GM21390 (cell line): Measurements from ENCODE around the gene HIGD1A.
"Not testable (repeated sequence)": the region's sequence is repeated elsewhere in the genome, so short reads cannot be mapped to it uniquely, and the experiment has no call there.

Experiments used
- ATAC-seq: cut with Tn5 transposase; IDR thresholded peaks from one replicate; pipeline ENCODE4 v1.9.1; 2021; ENCODE audit not compliant: unreplicated experiment

HIGD1A gene

GRCh38 chr3:42829628-42830436 is 25.5 kb upstream of the HIGD1A start:
- ATAC-seq = no peak

DNA sequence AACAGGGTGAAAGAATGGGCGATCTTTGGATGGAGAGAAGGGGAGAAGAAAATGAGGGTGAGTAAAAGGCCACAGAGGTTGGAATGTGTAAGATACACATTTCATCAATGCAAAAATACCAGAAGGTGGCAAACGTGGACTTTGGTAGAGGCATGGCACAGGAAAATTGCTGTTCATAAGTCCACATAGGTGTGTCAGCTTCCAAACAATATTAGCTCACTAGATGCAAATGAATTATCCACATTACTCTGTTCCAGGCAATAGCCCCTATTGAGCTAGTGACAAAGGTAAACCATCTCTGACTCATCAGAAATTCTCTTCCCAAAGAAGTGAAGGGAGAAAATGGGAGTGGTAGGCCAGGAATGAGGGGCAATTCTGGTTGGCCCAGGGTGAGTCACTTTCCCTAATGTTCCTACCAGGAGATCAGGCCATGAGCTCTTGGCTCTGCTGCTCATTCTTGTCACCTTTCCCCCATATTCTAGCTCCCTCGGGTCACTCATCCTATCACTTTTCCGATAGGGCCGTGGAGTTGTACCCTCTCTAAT is 24.9 kb upstream of the HIGD1A start:
- ATAC-seq = no peak

DNA sequence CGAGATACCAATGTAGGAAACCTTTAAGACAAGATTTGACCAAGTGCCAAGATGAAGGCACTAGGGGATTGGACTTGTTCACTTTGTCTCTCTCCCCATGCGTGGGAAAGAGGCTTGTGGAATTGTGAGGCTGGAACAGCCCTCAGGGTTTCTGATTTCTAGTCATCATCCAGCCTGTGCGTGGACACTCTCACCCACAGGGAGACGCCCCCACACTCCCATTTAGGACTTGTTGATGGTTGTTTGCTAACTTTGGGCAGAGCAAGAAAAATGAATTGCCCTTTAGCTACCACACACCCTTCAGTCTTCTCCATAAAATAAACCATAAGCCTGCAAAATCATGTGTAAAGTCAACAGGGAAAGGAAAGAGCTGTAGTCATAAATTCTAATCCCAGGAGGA is 23.4 kb upstream of the HIGD1A start:
- no peak for ATAC-seq

DNA sequence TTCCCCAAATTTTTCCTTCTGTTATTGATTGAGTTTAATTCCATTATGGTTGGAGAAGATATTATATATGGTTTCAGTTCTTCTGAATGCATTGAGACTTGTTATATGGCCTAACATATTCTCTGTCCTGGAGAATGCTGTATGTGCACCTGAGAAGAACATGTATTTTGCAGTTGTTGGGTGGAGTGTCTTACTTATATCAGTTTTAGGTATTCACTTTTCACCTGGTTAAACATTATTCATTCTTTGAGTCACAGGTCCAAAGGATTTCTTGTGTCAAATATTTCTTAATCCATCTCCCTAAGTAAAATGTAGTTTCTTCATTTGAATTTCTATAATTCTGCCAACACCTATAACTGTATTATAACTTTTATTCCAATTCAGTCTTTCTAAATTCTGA is 22.7 kb upstream of the HIGD1A start:
- no peak for ATAC-seq

- no peak for ATAC-seq
Measured at GRCh38 chr3:42826141-42826540, 21.9 kb upstream of the HIGD1A start.

DNA sequence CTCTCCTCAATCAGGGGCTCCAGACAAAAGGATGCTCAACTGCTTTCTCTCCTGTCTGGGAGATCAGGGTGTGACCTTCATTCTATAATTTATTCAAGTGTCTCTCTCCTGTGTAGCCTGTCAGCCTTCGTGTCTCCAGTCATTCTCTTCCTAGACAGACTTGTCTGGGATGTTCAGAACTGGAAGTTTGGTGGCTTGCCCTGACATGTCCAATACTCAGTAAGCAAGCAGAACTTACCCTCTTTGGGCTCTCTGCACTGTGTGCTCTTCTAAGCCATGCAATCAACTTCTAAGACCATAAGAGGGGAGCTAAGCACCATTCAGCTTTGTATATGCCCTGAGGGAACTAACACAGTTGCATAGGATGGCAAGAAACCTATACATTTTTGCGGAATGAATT is 19.1 kb upstream of the HIGD1A start:
- ATAC-seq = no peak

DNA sequence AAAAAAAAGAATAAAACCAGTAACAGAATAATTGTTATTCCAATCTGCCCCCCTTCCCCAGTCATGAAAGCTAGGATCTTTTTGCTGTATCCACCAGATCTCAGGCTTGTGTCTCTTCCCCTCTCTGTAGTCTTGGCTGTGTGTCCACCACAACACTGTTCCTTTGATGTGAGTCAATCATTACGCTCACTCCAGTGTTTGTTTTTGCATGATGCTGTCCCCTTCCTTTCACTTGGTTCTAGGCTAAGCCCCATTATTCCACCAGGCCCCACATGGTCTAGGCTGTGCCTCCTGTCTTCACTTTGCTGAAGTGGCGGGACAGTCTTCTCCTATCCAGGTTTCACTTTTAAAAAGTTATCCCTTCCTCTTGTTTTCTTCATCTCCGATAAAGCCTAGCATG is 18.5 kb upstream of the HIGD1A start:
- ATAC-seq = no peak

DNA sequence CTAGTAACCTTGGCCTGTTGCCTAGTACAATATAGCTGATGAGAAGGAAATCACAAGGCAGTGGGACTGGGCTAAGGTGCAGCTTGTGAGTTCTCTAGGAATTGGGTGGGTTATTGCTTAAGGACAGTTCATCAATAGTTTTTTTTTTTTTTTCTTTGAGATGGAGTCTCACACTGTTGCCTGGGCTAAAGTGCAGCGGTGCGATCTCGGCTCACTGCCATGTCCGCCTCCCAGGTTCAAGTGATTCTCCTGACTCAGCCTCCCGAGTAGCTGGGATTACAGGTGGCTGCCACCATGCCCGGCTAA is 16.4 kb upstream of the HIGD1A start:
- ATAC-seq = no peak

- no peak for ATAC-seq
Measured at GRCh38 chr3:42819351-42819965, 15.2 kb upstream of the HIGD1A start.

DNA sequence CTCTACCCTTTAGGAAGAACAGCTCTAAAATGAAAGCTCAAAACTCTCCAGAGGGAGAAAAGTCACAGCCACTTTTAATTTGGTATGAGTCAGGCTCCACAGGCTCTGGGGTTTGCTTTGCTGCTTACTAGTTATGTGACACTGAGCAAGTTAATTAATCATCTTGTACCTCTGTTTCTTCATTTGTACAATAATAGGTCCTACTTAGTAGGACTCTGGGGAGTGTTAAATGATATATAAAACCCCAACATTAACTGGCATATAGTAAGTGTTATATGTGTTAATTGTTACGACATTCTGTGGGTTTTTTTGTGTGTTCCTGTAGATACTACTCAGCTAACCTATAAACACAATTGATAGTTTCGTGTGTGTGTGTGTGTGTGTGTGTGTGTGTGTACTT is 11.5 kb upstream of the HIGD1A start:
- no peak for ATAC-seq

GRCh38 chr3:42814914-42815507 is 10.7 kb upstream of the HIGD1A start:
- ATAC-seq = no peak

DNA sequence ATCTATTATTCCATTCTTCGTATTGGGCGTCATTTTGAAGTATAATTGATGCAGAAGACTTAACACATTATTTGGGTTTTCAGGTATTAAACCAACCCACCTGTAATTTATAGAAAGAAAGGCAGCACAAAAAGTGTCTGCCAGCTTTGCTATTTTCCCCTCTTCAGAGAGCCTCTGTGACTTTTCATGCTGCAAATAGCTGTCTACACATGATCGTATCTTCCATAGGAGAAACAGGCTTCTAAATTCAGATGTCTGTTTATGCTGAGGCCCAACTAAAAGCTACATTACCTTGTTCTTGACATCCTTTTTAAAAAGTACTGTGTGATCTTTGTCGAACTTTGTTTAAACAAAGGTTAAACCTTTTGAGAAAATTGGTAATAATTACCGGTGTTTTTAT is 10.0 kb upstream of the HIGD1A start:
- ATAC-seq = no peak

DNA sequence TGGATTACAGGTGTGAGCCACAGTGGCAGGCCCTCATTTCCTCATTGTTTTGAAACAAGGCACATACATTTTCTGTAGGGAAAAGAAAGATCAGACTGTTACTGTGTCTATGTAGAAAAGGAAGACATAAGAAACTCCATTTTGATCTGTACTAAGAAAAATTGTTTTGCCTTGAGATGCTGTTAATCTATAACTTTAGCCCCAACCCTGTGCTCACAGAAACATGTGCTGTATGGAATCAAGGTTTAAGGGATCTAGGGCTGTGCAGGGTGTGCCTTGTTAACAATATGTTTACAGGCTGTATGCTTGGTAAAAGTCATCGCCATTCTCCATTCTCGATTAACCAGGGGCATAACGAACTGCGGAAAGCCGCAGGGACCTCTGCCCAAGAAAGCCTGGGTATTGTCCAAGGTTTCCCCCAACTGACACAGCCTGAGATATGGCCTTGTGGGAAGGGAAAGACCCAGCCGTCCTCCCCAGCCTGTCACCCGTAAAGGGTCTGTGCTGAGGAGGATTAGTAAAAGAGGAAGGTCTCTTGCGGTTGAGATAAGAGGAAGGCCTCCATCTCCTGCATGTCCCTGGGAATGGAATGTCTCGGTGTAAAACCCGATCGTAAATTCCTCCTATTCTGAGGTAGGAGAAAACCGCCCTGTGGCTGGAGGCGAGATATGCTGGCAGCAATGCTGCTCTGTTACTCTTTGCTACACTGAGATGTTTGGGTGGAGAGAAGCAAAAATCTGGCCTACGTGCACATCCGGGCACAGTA is 7.0 kb upstream of the HIGD1A start:
- not testable (repeated sequence) for ATAC-seq

DNA sequence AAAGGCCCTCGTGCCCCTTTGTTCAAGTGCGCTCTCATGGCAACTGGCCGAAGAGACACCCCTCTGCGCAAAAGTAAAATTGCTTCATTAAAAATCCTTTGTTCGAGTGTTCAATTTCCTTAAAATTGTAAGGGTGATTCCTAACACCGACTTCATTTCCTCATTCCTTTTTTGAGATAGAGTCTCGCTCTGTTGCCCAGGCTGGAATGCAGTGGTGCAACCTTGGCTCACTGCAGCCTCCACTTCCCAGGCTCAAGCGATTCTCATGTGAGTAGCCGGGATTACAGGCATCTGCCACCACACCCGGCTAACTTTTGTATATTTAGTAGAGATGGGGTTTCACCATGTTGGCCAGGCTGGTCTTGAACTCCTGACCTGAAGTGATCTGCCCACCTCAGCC is 6.4 kb upstream of the HIGD1A start:
- not testable (repeated sequence) for ATAC-seq

DNA sequence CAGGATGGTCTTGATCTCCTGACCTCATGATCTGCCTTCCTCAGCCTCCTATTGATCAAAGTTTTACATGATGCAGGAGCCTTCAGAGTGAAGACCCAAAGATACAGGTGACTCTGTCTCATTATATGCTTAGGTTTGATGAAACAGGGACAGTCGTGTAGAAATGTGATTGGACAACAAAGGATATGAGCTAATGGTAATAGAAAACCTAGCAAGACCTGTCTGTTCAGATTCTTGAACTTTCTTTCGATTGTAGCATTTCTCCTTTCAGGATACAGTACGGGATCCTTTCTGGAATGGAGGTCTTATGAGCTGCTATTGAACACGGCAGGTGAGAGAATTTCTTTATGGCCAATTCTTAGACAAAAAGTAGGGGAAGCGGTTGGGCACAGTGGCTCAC is 4.9 kb upstream of the HIGD1A start, which contains the start of gene ACKR2:
ACKR2 (plus strand) TSS at position 244 of the 400 bp plus-strand sequence. CDS start 55,058 bp downstream, outside the sequence.
- ATAC-seq = no peak

- ATAC-seq = no peak
Measured at GRCh38 chr3:42807929-42808328, 3.6 kb upstream of the HIGD1A start.

DNA sequence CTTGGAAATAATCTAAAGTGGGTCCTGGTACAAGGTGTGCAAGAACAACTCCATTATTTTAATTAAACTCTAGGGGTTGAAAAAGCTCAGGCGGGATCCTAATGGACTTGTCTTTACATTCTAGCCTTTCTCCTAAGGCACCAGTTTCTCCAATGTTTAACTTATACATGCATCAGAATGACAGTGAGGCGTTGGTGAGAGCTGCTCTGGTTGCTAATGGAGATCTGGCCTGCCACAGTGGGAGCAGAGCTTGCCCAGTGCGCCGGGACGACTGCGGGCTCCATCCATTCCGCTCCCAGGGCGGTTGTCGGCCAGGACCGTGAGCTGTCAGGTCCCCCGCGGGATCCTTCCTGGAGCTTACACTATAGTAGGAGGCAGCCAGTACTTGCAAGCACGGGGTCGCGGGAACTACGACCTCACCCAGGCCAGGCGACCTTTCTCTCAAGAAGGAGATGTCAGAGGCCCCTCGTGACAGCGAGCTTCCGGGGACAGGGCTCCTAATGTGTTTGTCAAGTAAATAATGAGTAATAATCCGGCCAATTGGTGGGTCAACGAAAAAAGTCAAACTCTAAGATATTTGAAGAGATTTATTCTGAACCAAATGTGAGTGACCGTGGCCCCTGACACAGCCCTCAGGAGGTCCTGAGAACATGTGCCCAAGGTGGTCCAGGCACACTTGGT is 991 bp upstream of the HIGD1A start:
- ATAC-seq = no peak

DNA sequence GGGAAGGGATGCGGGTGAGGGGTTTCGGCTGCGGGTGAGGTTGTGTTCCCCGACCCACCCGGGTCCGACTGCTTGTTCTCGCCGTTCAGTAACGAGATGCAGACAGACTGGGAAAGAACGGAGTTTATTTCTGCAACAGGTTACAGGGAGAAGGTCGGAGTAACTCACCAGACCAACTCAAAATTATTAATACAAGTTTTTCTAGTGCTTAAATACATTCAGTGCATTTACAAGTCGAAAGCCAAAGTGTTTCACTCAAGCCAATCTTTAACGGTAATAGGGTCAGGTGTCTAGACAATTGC is 492 bp upstream of the HIGD1A start:
- no peak for ATAC-seq

GRCh38 chr3:42803414-42804105 is 730 bp downstream of the HIGD1A start:
- peak; percentile 20 for ATAC-seq

DNA sequence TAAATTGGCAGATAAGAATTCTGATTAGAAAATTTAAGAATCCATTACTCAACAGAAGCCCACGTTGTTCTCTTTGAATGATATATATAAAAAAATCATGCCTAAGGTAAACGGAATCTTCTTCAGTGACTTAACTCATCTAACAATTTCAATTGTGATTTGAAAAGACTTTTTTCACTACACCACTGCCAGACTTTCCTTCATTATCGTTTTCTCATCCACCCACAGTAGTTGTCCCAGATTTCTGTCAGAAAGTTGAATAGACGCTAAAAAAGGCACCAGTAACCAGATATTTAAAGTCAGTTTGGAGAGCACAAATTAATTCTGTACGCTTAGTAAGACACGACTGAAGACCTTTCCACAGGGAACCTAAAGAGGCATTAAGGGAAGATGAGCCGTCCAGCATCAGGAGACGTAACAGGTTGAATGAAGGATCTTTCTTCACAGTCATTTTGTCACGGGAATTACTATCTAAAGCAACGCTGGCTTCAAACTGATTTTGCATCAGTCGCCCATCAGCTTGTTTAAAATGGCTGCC is 1.3 kb downstream of the HIGD1A start:
- ATAC-seq = no peak
